DOHH2 (cell line): ENCODE results near the gene FOXI1.
A peak's percentile ranks its signal among the peaks of the same experiment; 100 is the strongest.

ENCODE experiments used
- H3F3A ChIP-seq: fragments of 200-600 bp; sonication (generic), shearing (Covaris generic); 2 replicates; pipeline ENCODE4 v1.6.0; 2016; ENCODE audit warnings: antibody characterized with exemption, mild to moderate bottlenecking; ENCODE audit not compliant: control insufficient read depth, insufficient read depth
- H3K27ac ChIP-seq: fragments of 200-600 bp; sonication (generic); 2 replicates; pipeline ENCODE4 v1.5.1; 2014; ENCODE audit warnings: low read depth, mild to moderate bottlenecking, low read length, moderate library complexity
- H3K27me3 ChIP-seq: fragments of 200-600 bp; sonication (generic); 2 replicates; pipeline ENCODE4 v1.6.1; 2014; ENCODE audit warnings: mild to moderate bottlenecking, low read length, mixed read lengths; ENCODE audit not compliant: control insufficient read depth
- H3K36me3 ChIP-seq: fragments of 200-600 bp; sonication (generic); 2 replicates; pipeline ENCODE4 v1.6.1; 2014; ENCODE audit warnings: mild to moderate bottlenecking, low read length, moderate library complexity, mixed read lengths; ENCODE audit not compliant: control insufficient read depth
- H3K4me1 ChIP-seq: fragments of 200-600 bp; sonication (generic); 2 replicates; pipeline ENCODE4 v1.6.1; 2014; ENCODE audit warnings: mild to moderate bottlenecking, low read length, mixed read lengths; ENCODE audit not compliant: control insufficient read depth
- H3K4me2 ChIP-seq: fragments of 200-600 bp; sonication (generic); 2 replicates; pipeline ENCODE4 v1.6.0; 2014; ENCODE audit warnings: mild to moderate bottlenecking, low read length, moderate library complexity
- H3K4me3 ChIP-seq: fragments of 200-600 bp; sonication (generic); 2 replicates; pipeline ENCODE4 v1.5.1; 2014; ENCODE audit warnings: mild to moderate bottlenecking, low read length, mixed read lengths
- H3K79me2 ChIP-seq: fragments of 200-600 bp; sonication (generic); 2 replicates; pipeline ENCODE4 v1.6.1; 2014; ENCODE audit warnings: mild to moderate bottlenecking, low read length, mixed read lengths; ENCODE audit not compliant: control insufficient read depth
- H3K9me2 ChIP-seq: fragments of 200-600 bp; sonication (generic); replicated peaks from 2 replicates; pipeline ENCODE4 v1.6.1; 2014; ENCODE audit warnings: mild to moderate bottlenecking, low read length, mixed read lengths; ENCODE audit not compliant: control insufficient read depth
- H3K9me3 ChIP-seq: fragments of 200-600 bp; sonication (generic); 2 replicates; pipeline ENCODE4 v1.6.1; 2014; ENCODE audit warnings: antibody characterized with exemption, low read length, mixed read lengths; ENCODE audit not compliant: control insufficient read depth, insufficient read depth
- H4K20me1 ChIP-seq: fragments of 200-600 bp; sonication (generic); 2 replicates; pipeline ENCODE4 v1.6.0; 2014; ENCODE audit warnings: low read depth, mild to moderate bottlenecking, antibody characterized with exemption, low read length, moderate library complexity; ENCODE audit not compliant: control insufficient read depth, insufficient read depth
- EZH2phosphoT487 ChIP-seq: fragments of 200-600 bp; sonication (generic); IDR thresholded peaks from 2 replicates; pipeline ENCODE4 v1.6.1; 2017; ENCODE audit warnings: borderline replicate concordance, mild to moderate bottlenecking, antibody characterized with exemption, low read length, moderate library complexity, mixed read lengths
- TF ChIP-seq, protein P1 (sequence below): fragments of 200-600 bp; sonication (generic); IDR thresholded peaks from one replicate; pipeline ENCODE4 v1.5.1; 2014; ENCODE audit warnings: antibody characterized with exemption, mild to moderate bottlenecking, low read depth, low read length; ENCODE audit not compliant: poor library complexity, severe bottlenecking

The FOXI1 gene

DNA sequence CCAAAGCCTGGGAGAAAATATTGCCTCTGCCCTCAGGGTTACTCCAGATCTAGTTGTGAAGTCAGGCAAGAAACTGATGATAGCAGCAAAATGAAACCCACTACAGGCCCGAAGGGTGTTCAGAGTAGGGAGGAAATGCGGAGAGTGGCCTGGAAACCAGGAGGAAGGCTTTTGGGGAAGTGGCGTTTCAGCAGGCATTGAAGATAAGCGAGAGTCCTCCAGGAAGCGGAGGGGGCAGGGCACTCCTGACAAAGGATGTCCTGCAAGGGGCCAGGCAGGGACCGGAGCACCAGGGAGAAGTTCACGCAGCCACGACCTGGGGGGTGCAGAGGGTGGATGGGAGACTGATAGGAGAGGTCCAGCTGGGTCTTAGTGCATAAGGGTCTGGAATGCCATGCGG is 7.8 kb upstream of the FOXI1 start:
- H3K4me1 ChIP-seq = no peaks in the 10 kb centered on the region
- H3K9me3 ChIP-seq = no peaks in the 10 kb centered on the region
- H3K36me3 ChIP-seq = no peaks in the 10 kb centered on the region
- H3K79me2 ChIP-seq = no peaks in the 10 kb centered on the region
- TF ChIP-seq EZH2phosphoT487 = no peak
- TF ChIP-seq, protein P1, sequence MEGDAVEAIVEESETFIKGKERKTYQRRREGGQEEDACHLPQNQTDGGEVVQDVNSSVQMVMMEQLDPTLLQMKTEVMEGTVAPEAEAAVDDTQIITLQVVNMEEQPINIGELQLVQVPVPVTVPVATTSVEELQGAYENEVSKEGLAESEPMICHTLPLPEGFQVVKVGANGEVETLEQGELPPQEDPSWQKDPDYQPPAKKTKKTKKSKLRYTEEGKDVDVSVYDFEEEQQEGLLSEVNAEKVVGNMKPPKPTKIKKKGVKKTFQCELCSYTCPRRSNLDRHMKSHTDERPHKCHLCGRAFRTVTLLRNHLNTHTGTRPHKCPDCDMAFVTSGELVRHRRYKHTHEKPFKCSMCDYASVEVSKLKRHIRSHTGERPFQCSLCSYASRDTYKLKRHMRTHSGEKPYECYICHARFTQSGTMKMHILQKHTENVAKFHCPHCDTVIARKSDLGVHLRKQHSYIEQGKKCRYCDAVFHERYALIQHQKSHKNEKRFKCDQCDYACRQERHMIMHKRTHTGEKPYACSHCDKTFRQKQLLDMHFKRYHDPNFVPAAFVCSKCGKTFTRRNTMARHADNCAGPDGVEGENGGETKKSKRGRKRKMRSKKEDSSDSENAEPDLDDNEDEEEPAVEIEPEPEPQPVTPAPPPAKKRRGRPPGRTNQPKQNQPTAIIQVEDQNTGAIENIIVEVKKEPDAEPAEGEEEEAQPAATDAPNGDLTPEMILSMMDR = no peak
- no peaks in the 10 kb centered on the region for H3K9me2 ChIP-seq
- H3K4me2 ChIP-seq = no peak overlapping the region
- H3K27me3 ChIP-seq = peaks cover 6% of the 10 kb centered on the region; the same call in 1 of the 2 replicates
- H3F3A ChIP-seq = no peaks in the 10 kb centered on the region
- H4K20me1 ChIP-seq = no peaks in the 10 kb centered on the region
- H3K27ac ChIP-seq = no peak overlapping the region
- no peak overlapping the region for H3K4me3 ChIP-seq

DNA sequence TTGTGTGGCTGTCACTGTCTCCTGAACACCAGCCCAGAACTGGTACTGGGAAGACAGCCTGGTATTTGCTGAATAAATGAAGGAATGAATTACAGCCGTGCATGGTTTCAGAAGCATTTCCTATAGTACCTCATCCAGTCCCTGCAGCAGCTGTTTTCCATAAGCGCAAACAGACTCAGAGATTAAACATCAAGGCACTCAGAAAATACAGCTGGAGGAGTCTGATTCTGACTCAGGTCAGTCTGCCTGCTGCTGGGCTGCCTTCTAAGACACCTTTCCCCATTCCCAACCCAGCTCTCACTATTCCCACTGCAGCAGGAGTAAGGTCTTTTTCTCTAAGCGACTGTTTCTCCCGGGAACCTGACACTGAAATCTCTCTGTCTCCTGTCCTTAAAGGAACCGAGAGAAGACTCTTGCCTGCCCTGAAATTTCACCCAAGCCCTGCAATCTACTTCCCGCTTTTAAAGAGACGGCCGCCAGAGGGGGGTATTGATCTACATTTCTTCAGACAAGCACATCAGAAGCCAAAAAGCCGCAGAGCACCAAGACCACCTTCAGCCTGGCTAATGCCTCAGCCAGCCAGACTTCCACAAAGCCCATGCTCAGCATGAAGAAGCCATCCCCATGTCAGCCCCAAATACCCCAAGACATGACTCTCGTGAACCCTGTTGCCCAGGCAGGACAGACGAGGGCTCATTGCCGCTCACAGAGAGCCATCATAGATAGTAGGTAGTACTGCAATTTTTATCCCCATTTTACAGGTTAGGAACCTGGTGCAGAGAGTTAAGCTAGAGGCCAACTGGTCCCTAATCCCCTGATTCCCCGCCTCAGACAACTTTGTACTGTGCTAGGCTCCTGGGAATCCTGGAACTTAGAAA is 5.4 kb upstream of the FOXI1 start:
- Histone ChIP-seq H3K9me2 (no peaks in the 10 kb centered on the region), H3K4me3 (no peak overlapping the region), H3K4me1 (no peaks in the 10 kb centered on the region), H3K79me2 (no peaks in the 10 kb centered on the region), H3K9me3 (no peaks in the 10 kb centered on the region), H3K27ac (no peak overlapping the region), H4K20me1 (no peaks in the 10 kb centered on the region), H3K27me3 (peaks cover 6% of the 10 kb centered on the region; the same call in 1 of the 2 replicates), H3F3A (no peaks in the 10 kb centered on the region), H3K4me2 (no peak overlapping the region), H3K36me3 (no peaks in the 10 kb centered on the region)
- TF ChIP-seq, protein P1 = peak; percentile 80
- no peak for TF ChIP-seq EZH2phosphoT487

- H3K9me3 ChIP-seq = no peaks in the 10 kb centered on the region
Observed at GRCh38 chr5:170103447-170103846, 2.2 kb upstream of the FOXI1 start.

More at GRCh38 chr5:170103447-170103846, 2.2 kb upstream of the FOXI1 start:
- H3K4me3 ChIP-seq = no peak overlapping the region
- H3K9me2 ChIP-seq = no peaks in the 10 kb centered on the region
- H4K20me1 ChIP-seq = no peaks in the 10 kb centered on the region
- H3K4me1 ChIP-seq = no peaks in the 10 kb centered on the region
- H3K27me3 ChIP-seq = peaks cover 6% of the 10 kb centered on the region; the same call in 1 of the 2 replicates
- no peaks in the 10 kb centered on the region for H3F3A ChIP-seq
- TF ChIP-seq EZH2phosphoT487 = no peak
- TF ChIP-seq, protein P1 = no peak
- no peaks in the 10 kb centered on the region for H3K36me3 ChIP-seq
- no peak overlapping the region for H3K4me2 ChIP-seq
- H3K79me2 ChIP-seq = no peaks in the 10 kb centered on the region
- H3K27ac ChIP-seq = no peak overlapping the region
